Stromal cell of bone marrow (primary cell): Measurements from ENCODE around the gene GPD1.
"Not testable (repeated sequence)": the region's sequence is repeated elsewhere in the genome, so short reads cannot be mapped to it uniquely, and the experiment has no call there.

Experiments
- DNase-seq: peaks from one replicate; pipeline ENCODE4 v3.0.0-alpha.2; 2012; ENCODE audit warnings: low read depth

Gene GPD1

GRCh38 chr12:50123203-50123602 is 19.4 kb downstream of the GPD1 start:
- DNase-seq: no peak

- DNase-seq: no peak
Observed at GRCh38 chr12:50127546-50127945, 23.7 kb downstream of the GPD1 start.

GRCh38 chr12:50129290-50129689 is 25.5 kb downstream of the GPD1 start:
- DNase-seq: no peak

- DNase-seq: no peak
Observed at GRCh38 chr12:50132505-50133135, 28.8 kb downstream of the GPD1 start.

GRCh38 chr12:50142993-50143392 is 39.2 kb downstream of the GPD1 start:
- no peak for DNase-seq

GRCh38 chr12:50145439-50145838 is 41.6 kb downstream of the GPD1 start:
- DNase-seq: no peak

- DNase-seq: no peak
Observed at GRCh38 chr12:50147281-50147680, 43.5 kb downstream of the GPD1 start.

GRCh38 chr12:50148011-50148410 is 44.2 kb downstream of the GPD1 start:
- DNase-seq: not testable (repeated sequence)

GRCh38 chr12:50149311-50149710 is 45.5 kb downstream of the GPD1 start:
- no peak for DNase-seq

GRCh38 chr12:50151047-50151687 is 47.4 kb downstream of the GPD1 start:
- DNase-seq: no peak

- DNase-seq: not testable (repeated sequence)
Observed at GRCh38 chr12:50154947-50155346, 51.1 kb downstream of the GPD1 start.

- no peak for DNase-seq
Observed at GRCh38 chr12:50156641-50157040, 52.8 kb downstream of the GPD1 start.

GRCh38 chr12:50157259-50157658 is 53.5 kb downstream of the GPD1 start:
- DNase-seq: no peak

GRCh38 chr12:50160643-50161042 is 56.8 kb downstream of the GPD1 start:
- no peak for DNase-seq
